MM.1S (cell line): ENCODE data around the gene ACTA1.

Source experiments
- DNase-seq: peaks from one replicate; pipeline ENCODE4 v3.0.0-alpha.2; 2015
- H2AFZ ChIP-seq: fragments of 300-600 bp; sonication (generic); 2 replicates; pipeline ENCODE4 v1.6.0; 2016; ENCODE audit warnings: antibody characterized with exemption, low read length
- H3F3A ChIP-seq: fragments of 300-600 bp; sonication (generic); 2 replicates; pipeline ENCODE4 v1.6.1; 2016; ENCODE audit warnings: mild to moderate bottlenecking, antibody characterized with exemption, low read length, moderate library complexity, mixed read lengths; ENCODE audit not compliant: insufficient read depth
- H3K27ac ChIP-seq: fragments of 300-600 bp; sonication (generic); 2 replicates; pipeline ENCODE4 v1.5.1; 2016; ENCODE audit warnings: mild to moderate bottlenecking, low read length
- H3K27me3 ChIP-seq: fragments of 300-600 bp; sonication (generic); replicated peaks from 2 replicates; pipeline ENCODE4 v1.6.0; 2016; ENCODE audit warnings: low read length; ENCODE audit not compliant: insufficient read depth
- H3K36me3 ChIP-seq: fragments of 300-600 bp; sonication (generic); replicated peaks from 2 replicates; pipeline ENCODE4 v1.6.1; 2016; ENCODE audit warnings: mild to moderate bottlenecking, low read length, mixed read lengths; ENCODE audit not compliant: insufficient read depth
- H3K4me1 ChIP-seq: fragments of 300-600 bp; sonication (generic); 2 replicates; pipeline ENCODE4 v1.6.1; 2016; ENCODE audit warnings: low read length, mixed read lengths
- H3K4me2 ChIP-seq: fragments of 300-600 bp; sonication (generic); 2 replicates; pipeline ENCODE4 v1.6.0; 2016; ENCODE audit warnings: low read depth, low read length
- H3K4me3 ChIP-seq: fragments of 300-600 bp; sonication (generic); 2 replicates; pipeline ENCODE4 v1.5.1; 2016; ENCODE audit warnings: low read length, mixed read lengths
- H3K79me2 ChIP-seq: fragments of 300-600 bp; sonication (generic); 2 replicates; pipeline ENCODE4 v1.6.1; 2016; ENCODE audit warnings: mixed run types, low read length, mixed read lengths
- H3K9ac ChIP-seq: fragments of 300-600 bp; sonication (generic); 2 replicates; pipeline ENCODE4 v1.6.1; 2016; ENCODE audit warnings: low read length, mixed read lengths
- H3K9me2 ChIP-seq: fragments of 300-600 bp; sonication (generic); replicated peaks from 2 replicates; pipeline ENCODE4 v1.6.1; 2016; ENCODE audit warnings: mild to moderate bottlenecking, low read length, mixed read lengths; ENCODE audit not compliant: insufficient read depth
- H3K9me3 ChIP-seq: fragments of 300-600 bp; sonication (generic); replicated peaks from 2 replicates; pipeline ENCODE4 v1.6.1; 2016; ENCODE audit warnings: mild to moderate bottlenecking, low read length, mixed read lengths; ENCODE audit not compliant: insufficient read depth
- H4K20me1 ChIP-seq: fragments of 300-600 bp; sonication (generic); 2 replicates; pipeline ENCODE4 v1.6.1; 2016; ENCODE audit warnings: mild to moderate bottlenecking, low read length, moderate library complexity, mixed read lengths; ENCODE audit not compliant: insufficient read depth
- CTCF ChIP-seq: fragments of 300-600 bp; sonication (generic); IDR thresholded peaks from 2 replicates; pipeline ENCODE4 v1.5.1; 2016; ENCODE audit warnings: antibody characterized with exemption, low read length, mixed read lengths
- EZH2 ChIP-seq: fragments of 300-600 bp; sonication (generic); optimal IDR thresholded peaks from 2 replicates; pipeline ENCODE3; 2017; ENCODE audit warnings: low read depth, mild to moderate bottlenecking, antibody characterized with exemption, low read length, mixed read lengths
- EZH2phosphoT487 ChIP-seq: fragments of 300-600 bp; sonication (generic); IDR thresholded peaks from 2 replicates; pipeline ENCODE4 v1.6.1; 2018; ENCODE audit warnings: antibody characterized with exemption, low read length

ACTA1 gene

GRCh38 chr1:229471175-229471574, 37.3 kb upstream of the ACTA1 start:
- 0 out of 2 replicates have a peak, but pooled peaks cover 6% of the 10 kb centered on the region for H3K36me3 ChIP-seq
- H3K4me2 ChIP-seq, result no peak overlapping the region
- no peak overlapping the region for H3K9ac ChIP-seq
- H3K9me2 ChIP-seq, result no peaks in the 10 kb centered on the region
- H3K79me2 ChIP-seq, result no peaks in the 10 kb centered on the region
- TF ChIP-seq CTCF (no peak), EZH2 (no peak), EZH2phosphoT487 (no peak)
- no peak overlapping the region for H3K4me3 ChIP-seq
- no peaks in the 10 kb centered on the region for H3K9me3 ChIP-seq
- H3K27ac ChIP-seq, result no peak overlapping the region
- no peaks in the 10 kb centered on the region for H3F3A ChIP-seq
- no peak overlapping the region for H2AFZ ChIP-seq
- H3K27me3 ChIP-seq, result no peaks in the 10 kb centered on the region
- DNase-seq, result no peak
- H3K4me1 ChIP-seq, result no peaks in the 10 kb centered on the region
- H4K20me1 ChIP-seq, result no peaks in the 10 kb centered on the region

GRCh38 chr1:229470406-229471043, 36.6 kb upstream of the ACTA1 start:
- no peak for TF ChIP-seq EZH2phosphoT487
- H3K27me3 ChIP-seq, result no peaks in the 10 kb centered on the region
- H3K36me3 ChIP-seq, result 0 out of 2 replicates have a peak, but pooled peaks cover 6% of the 10 kb centered on the region
- no peak overlapping the region for H3K4me3 ChIP-seq
- H3K9me3 ChIP-seq, result no peaks in the 10 kb centered on the region
- no peak overlapping the region for H3K27ac ChIP-seq
- DNase-seq, result no peak
- H3K4me1 ChIP-seq, result no peaks in the 10 kb centered on the region
- no peaks in the 10 kb centered on the region for H3K9me2 ChIP-seq
- no peak overlapping the region for H3K9ac ChIP-seq
- no peak overlapping the region for H3K4me2 ChIP-seq
- no peak overlapping the region for H2AFZ ChIP-seq
- no peaks in the 10 kb centered on the region for H3F3A ChIP-seq
- no peaks in the 10 kb centered on the region for H3K79me2 ChIP-seq
- no peaks in the 10 kb centered on the region for H4K20me1 ChIP-seq

- Histone ChIP-seq H3K9me2 (no peaks in the 10 kb centered on the region), H3K36me3 (no peaks in the 10 kb centered on the region), H3K79me2 (no peaks in the 10 kb centered on the region), H3K27me3 (no peaks in the 10 kb centered on the region), H3K4me3 (no peak overlapping the region), H3K4me2 (no peak overlapping the region), H2AFZ (no peak overlapping the region), H3F3A (no peaks in the 10 kb centered on the region), H3K27ac (no peak overlapping the region), H3K9ac (no peak overlapping the region), H3K4me1 (no peaks in the 10 kb centered on the region), H4K20me1 (no peaks in the 10 kb centered on the region), H3K9me3 (no peaks in the 10 kb centered on the region)
- DNase-seq, result no peak
- TF ChIP-seq EZH2phosphoT487 (no peak), CTCF (no peak), EZH2 (no peak)
Observed at GRCh38 chr1:229466887-229467286, 33.0 kb upstream of the ACTA1 start.

- H3K27ac ChIP-seq, result no peak overlapping the region
- H3K27me3 ChIP-seq, result no peaks in the 10 kb centered on the region
- no peak for DNase-seq
- no peaks in the 10 kb centered on the region for H3K9me2 ChIP-seq
- H3F3A ChIP-seq, result no peaks in the 10 kb centered on the region
- H4K20me1 ChIP-seq, result no peaks in the 10 kb centered on the region
- H2AFZ ChIP-seq, result no peak overlapping the region
- no peak overlapping the region for H3K9ac ChIP-seq
- H3K79me2 ChIP-seq, result no peaks in the 10 kb centered on the region
- H3K4me1 ChIP-seq, result no peaks in the 10 kb centered on the region
- 0 out of 2 replicates have a peak, but pooled peaks cover 3% of the 10 kb centered on the region for H3K36me3 ChIP-seq
- H3K4me3 ChIP-seq, result no peak overlapping the region
- TF ChIP-seq EZH2phosphoT487 (no peak), EZH2 (no peak), CTCF (no peak)
- no peaks in the 10 kb centered on the region for H3K9me3 ChIP-seq
- no peak overlapping the region for H3K4me2 ChIP-seq
Observed at GRCh38 chr1:229464672-229465071, 30.8 kb upstream of the ACTA1 start.
